HCT116 (cell line): ENCODE data around the gene LHPP. TPM values are rescaled to one million over a fixed set of nuclear protein-coding genes. Genes with fewer than 3 reads are reported as not detected.

Experiments used
- ATAC-seq: fragments of 200-7000 bp; cut with Tn5 transposase; 2 replicates; pipeline ENCODE4 v1.9.1; 2020; ENCODE audit warnings: mild to moderate bottlenecking, moderate library complexity
- BruUV-seq: library from RNA; stranded (reverse); fragments of 400-500 nt; replicated peaks from 2 replicates; lab custom pipeline; 2021; lab: Mats Ljungman, UMichigan
- CTCF ChIA-PET: fragments of 300-600 bp; sonication (Branson Sonifier 250); formaldehyde crosslinking; loops from one replicate; lab custom pipeline; 2021; ENCODE audit warnings: antibody characterized with exemption; lab: Charles Lee
- POLR2A ChIA-PET: fragments of 300-600, 350-600 bp; sonication (Branson Sonifier 250); formaldehyde crosslinking; loops from one replicate; lab custom pipeline; 2021; ENCODE audit warnings: antibody characterized with exemption; lab: Charles Lee
- RAD21 ChIA-PET, 2 experiments: fragments of 300-600 bp; sonication (Branson Sonifier 250); formaldehyde crosslinking; loops; one replicate each; lab custom pipeline; 2023; ENCODE audit warnings: low total read pairs in 2 of 2; ENCODE audit not compliant: uncharacterized antibody in 2 of 2, unreplicated experiment in 2 of 2, low non-redundant PET in 1 of 2; lab: Charles Lee
- DNase-seq: peaks from one replicate; pipeline ENCODE4 v3.0.0-alpha.2; 2010; ENCODE audit warnings: low read depth, low spot score
- H2AFZ ChIP-seq: fragments of 200-600 bp; shearing (Covaris generic), sonication (generic); 2 replicates; pipeline ENCODE4 v1.6.1; 2017; ENCODE audit warnings: low read depth, mixed run types, mixed read lengths, antibody characterized with exemption, low read length; ENCODE audit not compliant: poor library complexity, severe bottlenecking
- H3K27ac ChIP-seq: 2 replicates; pipeline ENCODE4 v1.5.1; 2012; ENCODE audit warnings: low read depth, low read length
- H3K27me3 ChIP-seq: fragments of 200-600 bp; sonication (generic); 2 replicates; pipeline ENCODE4 v1.6.1; 2016; ENCODE audit warnings: mixed run types, low read length, mixed read lengths; ENCODE audit not compliant: insufficient read depth
- H3K36me3 ChIP-seq, 2 experiments: fragments of 200-500 bp in 1 of 2; fragments of 200-600 bp in 1 of 2; sonication (Bioruptor generic) in 1 of 2; sonication (generic) in 1 of 2; 2 replicates each; pipeline versions ENCODE4 v1.5.1 to v1.6.1; 2014 to 2016; ENCODE audit warnings: low read length in 2 of 2, inconsistent platforms in 1 of 2, mixed read lengths in 1 of 2, mixed run types in 1 of 2; ENCODE audit not compliant: insufficient read depth in 2 of 2, control insufficient read depth in 1 of 2
- H3K4me1 ChIP-seq, 2 experiments: fragments of 200-600 bp in 1 of 2; sonication (generic) in 1 of 2; 2 replicates each; pipeline versions ENCODE4 v1.5.1 to v1.6.1; 2012 to 2017; ENCODE audit warnings: low read length in 2 of 2, inconsistent platforms in 1 of 2, mild to moderate bottlenecking in 1 of 2, mixed read lengths in 1 of 2, mixed run types in 1 of 2, moderate library complexity in 1 of 2; ENCODE audit not compliant: insufficient read depth in 2 of 2, control insufficient read depth in 1 of 2
- H3K4me2 ChIP-seq: fragments of 200-600 bp; sonication (generic); 2 replicates; pipeline ENCODE4 v1.6.1; 2017; ENCODE audit warnings: mixed run types, low read length, mixed read lengths
- H3K4me3 ChIP-seq, 2 experiments: fragments of 200-600 bp in 1 of 2; sonication (generic) in 1 of 2; replicated peaks in 1 of 2; 2 replicates each; pipeline ENCODE4 v1.5.1; 2011 to 2016; ENCODE audit warnings: low read length in 2 of 2, control low read depth in 1 of 2, low read depth in 1 of 2, mild to moderate bottlenecking in 1 of 2, mixed read lengths in 1 of 2, mixed run types in 1 of 2
- H3K79me2 ChIP-seq: fragments of 200-600 bp; sonication (generic); 2 replicates; pipeline ENCODE4 v1.6.1; 2017; ENCODE audit warnings: mild to moderate bottlenecking, mixed run types, low read length, moderate library complexity, mixed read lengths; ENCODE audit not compliant: insufficient read depth
- H3K9ac ChIP-seq: fragments of 200-600 bp; sonication (generic); 2 replicates; pipeline ENCODE4 v1.6.1; 2016; ENCODE audit warnings: low read length, mixed read lengths
- H3K9me2 ChIP-seq: fragments of 200-600 bp; sonication (generic), shearing (Covaris generic); 2 replicates; pipeline ENCODE4 v1.6.1; 2017; ENCODE audit warnings: mixed run types, mild to moderate bottlenecking, moderate library complexity; ENCODE audit not compliant: insufficient read depth
- H3K9me3 ChIP-seq, 2 experiments: fragments of 200-500 bp in 1 of 2; fragments of 200-600 bp in 1 of 2; sonication (Bioruptor generic) in 1 of 2; sonication (generic) in 1 of 2; 2 replicates each; pipeline ENCODE4 v1.6.1; 2014 to 2017; ENCODE audit warnings: low read length in 2 of 2, mixed read lengths in 2 of 2, inconsistent platforms in 1 of 2, low read depth in 1 of 2, mild to moderate bottlenecking in 1 of 2, mixed run types in 1 of 2, moderate library complexity in 1 of 2; ENCODE audit not compliant: control insufficient read depth in 1 of 2, insufficient read depth in 1 of 2
- H4K20me1 ChIP-seq: fragments of 200-600 bp; sonication (generic), shearing (Covaris generic); 2 replicates; pipeline ENCODE4 v1.6.1; 2017; ENCODE audit warnings: mixed run types, mild to moderate bottlenecking, moderate library complexity; ENCODE audit not compliant: insufficient read depth
- CBX3 ChIP-seq: IDR thresholded peaks from 2 replicates; pipeline ENCODE4 v1.6.1; 2012; ENCODE audit warnings: low read depth
- CEBPB ChIP-seq: IDR thresholded peaks from 2 replicates; pipeline ENCODE4 v1.6.1; 2012; ENCODE audit warnings: low read depth
- ELF1 ChIP-seq: IDR thresholded peaks from 2 replicates; pipeline ENCODE4 v1.6.1; 2012; ENCODE audit warnings: low read depth, borderline replicate concordance
- EZH2 ChIP-seq: fragments of 200-600 bp; sonication (generic); IDR thresholded peaks from 2 replicates; pipeline ENCODE4 v1.6.1; 2017; ENCODE audit warnings: antibody characterized with exemption, mixed run types
- FOSL1 ChIP-seq: IDR thresholded peaks from 2 replicates; pipeline ENCODE4 v1.6.1; 2012; ENCODE audit warnings: low read depth
- JUND ChIP-seq: IDR thresholded peaks from 2 replicates; pipeline ENCODE4 v1.6.1; 2012
- POLR2A ChIP-seq: IDR thresholded peaks from 2 replicates; pipeline ENCODE4 v1.7.0; 2011; ENCODE audit warnings: borderline replicate concordance; ENCODE audit not compliant: insufficient read depth, insufficient read length; ENCODE audit errors: extremely low read depth
- POLR2AphosphoS5 ChIP-seq: IDR thresholded peaks from 2 replicates; pipeline ENCODE4 v1.6.1; 2011; ENCODE audit warnings: mild to moderate bottlenecking, low read depth, low read length, moderate library complexity
- RAD21 ChIP-seq: IDR thresholded peaks from 2 replicates; pipeline ENCODE4 v1.6.1; 2012; ENCODE audit warnings: low read depth, mild to moderate bottlenecking
- SIN3A ChIP-seq: IDR thresholded peaks from 2 replicates; pipeline ENCODE4 v1.6.1; 2012; ENCODE audit warnings: low read depth
- SP1 ChIP-seq: IDR thresholded peaks from 2 replicates; pipeline ENCODE4 v1.6.1; 2012; ENCODE audit warnings: low read depth
- TCF7L2 ChIP-seq: IDR thresholded peaks from 2 replicates; pipeline ENCODE4 v1.7.0; 2011; ENCODE audit warnings: borderline replicate concordance, inconsistent platforms; ENCODE audit not compliant: insufficient read depth, insufficient read length; ENCODE audit errors: extremely low read depth
- YY1 ChIP-seq: IDR thresholded peaks from 2 replicates; pipeline ENCODE4 v1.6.1; 2011; ENCODE audit warnings: low read length, low read depth, moderate library complexity, mild to moderate bottlenecking; ENCODE audit not compliant: insufficient replicate concordance; ENCODE audit errors: extremely low read depth
- ZFX ChIP-seq: fragments of 450-650 bp; IDR thresholded peaks from 2 replicates; pipeline ENCODE4 v1.6.1; 2017
- ZNF274 ChIP-seq: fragments of 200-500 bp; sonication (Bioruptor generic); IDR thresholded peaks from 2 replicates; pipeline ENCODE4 v1.6.1; 2014; ENCODE audit warnings: mild to moderate bottlenecking, low read depth, low read length, inconsistent platforms
- intact Hi-C: fragments of 100-400 bp; cut with micrococcal nuclease; formaldehyde crosslinking; loops from 2 replicates; pipeline ENCODE4 v1.10.0; 2022
- total RNA-seq: library from RNA; stranded (reverse); gene quantifications from one replicate; pipeline ENCODE4 v1.2.1, GENCODE V29; 2021; ENCODE audit not compliant: unreplicated experiment
- TF ChIP-seq, protein P1 (sequence below): IDR thresholded peaks from 2 replicates; pipeline ENCODE4 v1.6.1; 2012
- TF ChIP-seq, protein P2 (sequence below): IDR thresholded peaks from 2 replicates; pipeline ENCODE4 v1.6.1; 2012; ENCODE audit warnings: low read depth
- TF ChIP-seq, protein P3 (sequence below): IDR thresholded peaks from 2 replicates; pipeline ENCODE4 v1.6.1; 2011; ENCODE audit warnings: mild to moderate bottlenecking, low read length, moderate library complexity; ENCODE audit not compliant: insufficient replicate concordance; ENCODE audit errors: extremely low read depth
- TF ChIP-seq, protein P4 (sequence below): IDR thresholded peaks from 2 replicates; pipeline ENCODE4 v1.6.1; 2012
- TF ChIP-seq, protein P5 (sequence below), 3 experiments: fragments of 200-600 bp in 1 of 3; sonication (generic) in 1 of 3; IDR thresholded peaks in 2 of 3; conservative IDR thresholded peaks in 1 of 3; 2 replicates each; pipeline ENCODE4 v1.5.1; 2012 to 2017; ENCODE audit warnings: low read depth in 2 of 3, low read length in 2 of 3, antibody characterized with exemption in 1 of 3, borderline replicate concordance in 1 of 3, control low read depth in 1 of 3, mild to moderate bottlenecking in 1 of 3, mixed read lengths in 1 of 3, mixed run types in 1 of 3, moderate library complexity in 1 of 3; ENCODE audit not compliant: insufficient read depth in 1 of 3

LHPP gene
- total RNA-seq, 1 experiment from 2014 or later = 45.8 TPM

DNA sequence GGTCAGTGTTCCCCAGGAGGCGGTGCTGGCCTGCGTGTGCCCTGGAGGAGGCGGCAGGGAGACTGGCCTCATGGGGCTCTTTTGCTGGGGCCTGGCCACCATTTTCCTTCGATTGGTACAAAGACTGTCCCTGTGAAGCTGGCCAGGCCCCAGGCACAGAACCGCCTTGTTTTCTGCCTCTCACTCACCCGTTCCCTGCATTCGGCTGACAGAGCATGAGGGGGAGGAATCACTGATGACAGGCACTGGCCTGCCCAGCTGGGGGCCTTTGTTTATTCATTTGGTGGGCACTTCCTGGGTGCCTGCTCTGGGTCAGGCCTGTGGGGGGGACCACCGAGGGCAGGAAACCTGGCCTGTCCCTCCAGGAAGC, 143.4 kb downstream of the LHPP start:
- no peak overlapping the region for H3K27ac ChIP-seq
- TF ChIP-seq EZH2 = no peak
- TF ChIP-seq, protein P1, sequence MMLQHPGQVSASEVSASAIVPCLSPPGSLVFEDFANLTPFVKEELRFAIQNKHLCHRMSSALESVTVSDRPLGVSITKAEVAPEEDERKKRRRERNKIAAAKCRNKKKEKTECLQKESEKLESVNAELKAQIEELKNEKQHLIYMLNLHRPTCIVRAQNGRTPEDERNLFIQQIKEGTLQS = no peak
- TF ChIP-seq POLR2A = no peak
- TF ChIP-seq SIN3A = no peak
- TF ChIP-seq SP1 = no peak
- TF ChIP-seq ELF1 = no peak
- TF ChIP-seq, protein P2, sequence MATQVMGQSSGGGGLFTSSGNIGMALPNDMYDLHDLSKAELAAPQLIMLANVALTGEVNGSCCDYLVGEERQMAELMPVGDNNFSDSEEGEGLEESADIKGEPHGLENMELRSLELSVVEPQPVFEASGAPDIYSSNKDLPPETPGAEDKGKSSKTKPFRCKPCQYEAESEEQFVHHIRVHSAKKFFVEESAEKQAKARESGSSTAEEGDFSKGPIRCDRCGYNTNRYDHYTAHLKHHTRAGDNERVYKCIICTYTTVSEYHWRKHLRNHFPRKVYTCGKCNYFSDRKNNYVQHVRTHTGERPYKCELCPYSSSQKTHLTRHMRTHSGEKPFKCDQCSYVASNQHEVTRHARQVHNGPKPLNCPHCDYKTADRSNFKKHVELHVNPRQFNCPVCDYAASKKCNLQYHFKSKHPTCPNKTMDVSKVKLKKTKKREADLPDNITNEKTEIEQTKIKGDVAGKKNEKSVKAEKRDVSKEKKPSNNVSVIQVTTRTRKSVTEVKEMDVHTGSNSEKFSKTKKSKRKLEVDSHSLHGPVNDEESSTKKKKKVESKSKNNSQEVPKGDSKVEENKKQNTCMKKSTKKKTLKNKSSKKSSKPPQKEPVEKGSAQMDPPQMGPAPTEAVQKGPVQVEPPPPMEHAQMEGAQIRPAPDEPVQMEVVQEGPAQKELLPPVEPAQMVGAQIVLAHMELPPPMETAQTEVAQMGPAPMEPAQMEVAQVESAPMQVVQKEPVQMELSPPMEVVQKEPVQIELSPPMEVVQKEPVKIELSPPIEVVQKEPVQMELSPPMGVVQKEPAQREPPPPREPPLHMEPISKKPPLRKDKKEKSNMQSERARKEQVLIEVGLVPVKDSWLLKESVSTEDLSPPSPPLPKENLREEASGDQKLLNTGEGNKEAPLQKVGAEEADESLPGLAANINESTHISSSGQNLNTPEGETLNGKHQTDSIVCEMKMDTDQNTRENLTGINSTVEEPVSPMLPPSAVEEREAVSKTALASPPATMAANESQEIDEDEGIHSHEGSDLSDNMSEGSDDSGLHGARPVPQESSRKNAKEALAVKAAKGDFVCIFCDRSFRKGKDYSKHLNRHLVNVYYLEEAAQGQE = no peak
- TF ChIP-seq FOSL1 = no peak
- TF ChIP-seq, protein P3, sequence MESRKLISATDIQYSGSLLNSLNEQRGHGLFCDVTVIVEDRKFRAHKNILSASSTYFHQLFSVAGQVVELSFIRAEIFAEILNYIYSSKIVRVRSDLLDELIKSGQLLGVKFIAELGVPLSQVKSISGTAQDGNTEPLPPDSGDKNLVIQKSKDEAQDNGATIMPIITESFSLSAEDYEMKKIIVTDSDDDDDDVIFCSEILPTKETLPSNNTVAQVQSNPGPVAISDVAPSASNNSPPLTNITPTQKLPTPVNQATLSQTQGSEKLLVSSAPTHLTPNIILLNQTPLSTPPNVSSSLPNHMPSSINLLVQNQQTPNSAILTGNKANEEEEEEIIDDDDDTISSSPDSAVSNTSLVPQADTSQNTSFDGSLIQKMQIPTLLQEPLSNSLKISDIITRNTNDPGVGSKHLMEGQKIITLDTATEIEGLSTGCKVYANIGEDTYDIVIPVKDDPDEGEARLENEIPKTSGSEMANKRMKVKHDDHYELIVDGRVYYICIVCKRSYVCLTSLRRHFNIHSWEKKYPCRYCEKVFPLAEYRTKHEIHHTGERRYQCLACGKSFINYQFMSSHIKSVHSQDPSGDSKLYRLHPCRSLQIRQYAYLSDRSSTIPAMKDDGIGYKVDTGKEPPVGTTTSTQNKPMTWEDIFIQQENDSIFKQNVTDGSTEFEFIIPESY = no peak
- TF ChIP-seq, protein P4, sequence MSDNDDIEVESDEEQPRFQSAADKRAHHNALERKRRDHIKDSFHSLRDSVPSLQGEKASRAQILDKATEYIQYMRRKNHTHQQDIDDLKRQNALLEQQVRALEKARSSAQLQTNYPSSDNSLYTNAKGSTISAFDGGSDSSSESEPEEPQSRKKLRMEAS = no peak
- TF ChIP-seq POLR2AphosphoS5 = no peak
- TF ChIP-seq, protein P5, sequence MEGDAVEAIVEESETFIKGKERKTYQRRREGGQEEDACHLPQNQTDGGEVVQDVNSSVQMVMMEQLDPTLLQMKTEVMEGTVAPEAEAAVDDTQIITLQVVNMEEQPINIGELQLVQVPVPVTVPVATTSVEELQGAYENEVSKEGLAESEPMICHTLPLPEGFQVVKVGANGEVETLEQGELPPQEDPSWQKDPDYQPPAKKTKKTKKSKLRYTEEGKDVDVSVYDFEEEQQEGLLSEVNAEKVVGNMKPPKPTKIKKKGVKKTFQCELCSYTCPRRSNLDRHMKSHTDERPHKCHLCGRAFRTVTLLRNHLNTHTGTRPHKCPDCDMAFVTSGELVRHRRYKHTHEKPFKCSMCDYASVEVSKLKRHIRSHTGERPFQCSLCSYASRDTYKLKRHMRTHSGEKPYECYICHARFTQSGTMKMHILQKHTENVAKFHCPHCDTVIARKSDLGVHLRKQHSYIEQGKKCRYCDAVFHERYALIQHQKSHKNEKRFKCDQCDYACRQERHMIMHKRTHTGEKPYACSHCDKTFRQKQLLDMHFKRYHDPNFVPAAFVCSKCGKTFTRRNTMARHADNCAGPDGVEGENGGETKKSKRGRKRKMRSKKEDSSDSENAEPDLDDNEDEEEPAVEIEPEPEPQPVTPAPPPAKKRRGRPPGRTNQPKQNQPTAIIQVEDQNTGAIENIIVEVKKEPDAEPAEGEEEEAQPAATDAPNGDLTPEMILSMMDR (IDR thresholded peaks at IDR 0.05 in 2 of 3, conservative IDR thresholded peaks at IDR 0.05 in 1 of 3; ENCODE audit: borderline replicate concordance in 1 of 3, insufficient read depth in 1 of 3, low read depth in 2 of 3, low read length in 2 of 3) = no peak
- TF ChIP-seq CBX3 = no peak
- TF ChIP-seq ZNF274 = no peak
- TF ChIP-seq RAD21 = no peak
- TF ChIP-seq CEBPB = no peak
- TF ChIP-seq TCF7L2 = no peak
- TF ChIP-seq ZFX = no peak
- TF ChIP-seq YY1 = no peak
- TF ChIP-seq JUND = no peak
- no peaks in the 10 kb centered on the region for H3K9me3 ChIP-seq
- no peak overlapping the region for H2AFZ ChIP-seq
- ChIA-PET POLR2A (no interaction called here), RAD21 (no interaction called here), CTCF (no interaction called here)
- intact Hi-C loops = no loop called here
- no peaks in the 10 kb centered on the region for H3K36me3 ChIP-seq
- H3K9me2 ChIP-seq = no peaks in the 10 kb centered on the region
- no peak for ATAC-seq
- no peaks in the 10 kb centered on the region for H3K27me3 ChIP-seq
- H3K4me1 ChIP-seq = no peaks in the 10 kb centered on the region
- no peak overlapping the region for H3K4me2 ChIP-seq
- H3K79me2 ChIP-seq = no peaks in the 10 kb centered on the region
- H4K20me1 ChIP-seq = no peaks in the 10 kb centered on the region
- no TSS peak for BruUV-seq
- H3K9ac ChIP-seq = no peak overlapping the region
- H3K4me3 ChIP-seq = no peak overlapping the region
- no peak for DNase-seq
